ENCODE data around the gene TCP11L2. TPM values are rescaled to one million over a fixed set of nuclear protein-coding genes. Genes with fewer than 3 reads are reported as not detected.
A peak's percentile ranks its signal among the peaks of the same experiment; 100 is the strongest.

The TCP11L2 gene
- total RNA-seq, 1 experiment from 2014 or later, result 10.2 TPM

GRCh38 chr12:106280106-106280505 is 22.4 kb upstream of the TCP11L2 start:
- intact Hi-C loops (cut with micrococcal nuclease), result no loop called here
- H3K4me3 Mint-ChIP-seq (ENCODE audit: unreplicated experiment), result no peak overlapping the region
- H3K27me3 Mint-ChIP-seq (ENCODE audit: insufficient read depth, unreplicated experiment), result no peaks in the 10 kb centered on the region
- H3K4me1 Mint-ChIP-seq (ENCODE audit: insufficient read depth, unreplicated experiment), result peaks cover 11% of the 10 kb centered on the region
- H3K9me3 Mint-ChIP-seq (ENCODE audit: unreplicated experiment), result peaks cover 11% of the 10 kb centered on the region
- ChIA-PET POLR2A (interaction anchor here (1.2 to 2.3 kb wide), 4 partner anchors 8 to 66 kb away, joined by 4 to 6 read pairs (median 5); no protein-coding TSS in a partner anchor), CTCF (interaction anchor here (0.6 to 4.0 kb wide), 8 partner anchors 8 to 93 kb away, joined by 3 to 38 read pairs (median 4); no protein-coding TSS in a partner anchor)
- TF ChIP-seq CTCF (IDR thresholded peaks at IDR 0.05; ENCODE audit: unreplicated experiment), result no peak
- H3K36me3 Mint-ChIP-seq (ENCODE audit: insufficient read depth, unreplicated experiment), result no peaks in the 10 kb centered on the region
- no peak overlapping the region for H3K27ac Mint-ChIP-seq (ENCODE audit: low read depth, unreplicated experiment)
- no TSS peak for BruUV-seq (replicated peaks)
- DNase-seq (ENCODE audit: unreplicated experiment), result no peak

GRCh38 chr12:106281056-106281782 is 21.3 kb upstream of the TCP11L2 start:
- no peak overlapping the region for H3K27ac Mint-ChIP-seq (ENCODE audit: low read depth, unreplicated experiment)
- H3K4me3 Mint-ChIP-seq (ENCODE audit: unreplicated experiment), result no peak overlapping the region
- no peaks in the 10 kb centered on the region for H3K36me3 Mint-ChIP-seq (ENCODE audit: insufficient read depth, unreplicated experiment)
- H3K27me3 Mint-ChIP-seq (ENCODE audit: insufficient read depth, unreplicated experiment), result no peaks in the 10 kb centered on the region
- peaks cover 11% of the 10 kb centered on the region for H3K4me1 Mint-ChIP-seq (ENCODE audit: insufficient read depth, unreplicated experiment)
- H3K9me3 Mint-ChIP-seq (ENCODE audit: unreplicated experiment), result peaks cover 11% of the 10 kb centered on the region
- ChIA-PET POLR2A (interaction anchor here (1.1 to 2.3 kb wide), 7 partner anchors 20 to 64 kb away, joined by 3 to 17 read pairs (median 6); partner anchors contain the start of gene CKAP4), CTCF (interaction anchor here (0.6 to 5.3 kb wide), 17 partner anchors 10 to 844 kb away, joined by 3 to 76 read pairs (median 8); partner anchors contain the start of gene POLR3B)
- no TSS peak for BruUV-seq (replicated peaks)
- no peak for DNase-seq (ENCODE audit: unreplicated experiment)
- intact Hi-C loops (cut with micrococcal nuclease), result no loop called here
- TF ChIP-seq CTCF (IDR thresholded peaks at IDR 0.05; ENCODE audit: unreplicated experiment), result no peak

- Mint-ChIP-seq H3K36me3 (ENCODE audit: insufficient read depth, unreplicated experiment) (no peaks in the 10 kb centered on the region), H3K4me3 (ENCODE audit: unreplicated experiment) (no peak overlapping the region), H3K4me1 (ENCODE audit: insufficient read depth, unreplicated experiment) (peaks cover 11% of the 10 kb centered on the region), H3K9me3 (ENCODE audit: unreplicated experiment) (peaks cover 11% of the 10 kb centered on the region), H3K27me3 (ENCODE audit: insufficient read depth, unreplicated experiment) (no peaks in the 10 kb centered on the region), H3K27ac (ENCODE audit: low read depth, unreplicated experiment) (no peak overlapping the region)
- intact Hi-C loops (cut with micrococcal nuclease), result loop anchor here (1.0 kb wide), 3 partner anchors 35 to 63 kb away; no protein-coding TSS in a partner anchor
- ChIA-PET POLR2A (interaction anchor here (1.1 to 2.8 kb wide), 7 partner anchors 20 to 76 kb away, joined by 3 to 17 read pairs (median 9); partner anchors contain the start of genes CKAP4, POLR3B and TCP11L2), CTCF (interaction anchor here (0.6 to 5.3 kb wide), 20 partner anchors 10 to 910 kb away, joined by 3 to 76 read pairs (median 7); partner anchors contain the start of gene POLR3B)
- TF ChIP-seq CTCF (IDR thresholded peaks at IDR 0.05; ENCODE audit: unreplicated experiment), result no peak
- BruUV-seq (replicated peaks), result no TSS peak
- DNase-seq (ENCODE audit: unreplicated experiment), result no peak
These were observed 20.7 kb upstream of the TCP11L2 start for GRCh38 chr12:106281804-106282203.

- Mint-ChIP-seq H3K36me3 (ENCODE audit: insufficient read depth, unreplicated experiment) (no peaks in the 10 kb centered on the region), H3K4me3 (ENCODE audit: unreplicated experiment) (no peak overlapping the region), H3K27ac (ENCODE audit: low read depth, unreplicated experiment) (no peak overlapping the region), H3K9me3 (ENCODE audit: unreplicated experiment) (peaks cover 11% of the 10 kb centered on the region), H3K27me3 (ENCODE audit: insufficient read depth, unreplicated experiment) (no peaks in the 10 kb centered on the region), H3K4me1 (ENCODE audit: insufficient read depth, unreplicated experiment) (peaks cover 15% of the 10 kb centered on the region)
- CTCF ChIA-PET, result interaction anchor here (0.6 to 5.3 kb wide), 24 partner anchors 11 to 911 kb away, joined by 3 to 76 read pairs (median 7); partner anchors contain the start of gene POLR3B
- intact Hi-C loops (cut with micrococcal nuclease), result loop anchor here (1.0 kb wide), 3 partner anchors 35 to 63 kb away; no protein-coding TSS in a partner anchor
- peak; percentile 83 for DNase-seq (ENCODE audit: unreplicated experiment)
- no TSS peak for BruUV-seq (replicated peaks)
- peak; percentile 76 for TF ChIP-seq CTCF (IDR thresholded peaks at IDR 0.05; ENCODE audit: unreplicated experiment)
- POLR2A ChIA-PET, result interaction anchor here (1.1 to 2.8 kb wide), 7 partner anchors 19 to 75 kb away, joined by 3 to 17 read pairs (median 9); partner anchors contain the start of genes CKAP4, POLR3B and TCP11L2
These were observed 20.0 kb upstream of the TCP11L2 start for GRCh38 chr12:106282457-106283097.

All from MCF 10A (cell line).